SK-N-SH treated with all-trans-retinoic acid at 6 μM for 48 hours (cell line): ENCODE measurements around the gene FAM83E.
"Not testable (repeated sequence)": the region's sequence is repeated elsewhere in the genome, so short reads cannot be mapped to it uniquely, and the experiment has no call there.

Source experiments
- ATAC-seq: fragments of 200-7000 bp; cut with Tn5 transposase; 3 replicates; pipeline ENCODE4 v1.9.1; 2020; ENCODE audit warnings: mild to moderate bottlenecking, moderate library complexity
- ARNTL ChIP-seq: fragments of 450-650 bp; formaldehyde crosslinking; IDR thresholded peaks from 2 replicates; pipeline ENCODE4 v1.5.0; 2020; ENCODE audit warnings: low read depth, mild to moderate bottlenecking, moderate library complexity, borderline replicate concordance
- BACH2 ChIP-seq: fragments of 250-450 bp; sonication (Bioruptor Pico); IDR thresholded peaks from 2 replicates; pipeline ENCODE4 v1.9.0; 2021; ENCODE audit warnings: mild to moderate bottlenecking, borderline replicate concordance
- CREB5 ChIP-seq: fragments of 250-450 bp; sonication (Bioruptor Pico); IDR thresholded peaks from 2 replicates; pipeline ENCODE4 v1.5.1; 2020; ENCODE audit warnings: low read depth, mild to moderate bottlenecking, moderate library complexity
- CSDC2 ChIP-seq: fragments of 250-450 bp; sonication (Bioruptor Pico); IDR thresholded peaks from 2 replicates; pipeline ENCODE4 v1.5.0; 2020; ENCODE audit warnings: mild to moderate bottlenecking, moderate library complexity
- CSRNP3 ChIP-seq: fragments of 250-450 bp; sonication (Bioruptor Pico); IDR thresholded peaks from 2 replicates; pipeline ENCODE4 v1.5.1; 2021; ENCODE audit warnings: mild to moderate bottlenecking, moderate library complexity
- GLIS3 ChIP-seq: fragments of 250-450 bp; sonication (Bioruptor Pico); IDR thresholded peaks from 2 replicates; pipeline ENCODE4 v1.5.0; 2020; ENCODE audit warnings: mild to moderate bottlenecking, moderate library complexity
- OSR1 ChIP-seq: fragments of 250-450 bp; sonication (Bioruptor Pico); IDR thresholded peaks from 2 replicates; pipeline ENCODE4 v1.8.0; 2022; ENCODE audit warnings: moderate library complexity, mild to moderate bottlenecking, inconsistent platforms
- PATZ1 ChIP-seq: fragments of 250-450 bp; sonication (Bioruptor Pico); IDR thresholded peaks from 2 replicates; pipeline ENCODE4 v1.8.0; 2020; ENCODE audit warnings: mild to moderate bottlenecking, moderate library complexity, borderline replicate concordance
- POU6F1 ChIP-seq: fragments of 250-450 bp; sonication (Bioruptor Pico); IDR thresholded peaks from 2 replicates; pipeline ENCODE4 v1.8.0; 2021; ENCODE audit warnings: low read depth, mild to moderate bottlenecking, moderate library complexity, borderline replicate concordance
- PPARA ChIP-seq: fragments of 250-450 bp; sonication (Bioruptor Pico); IDR thresholded peaks from 2 replicates; pipeline ENCODE4 v1.5.0; 2020; ENCODE audit warnings: mild to moderate bottlenecking, borderline replicate concordance
- RARB ChIP-seq: fragments of 250-450 bp; sonication (Bioruptor Pico); IDR thresholded peaks from 2 replicates; pipeline ENCODE4 v1.8.0; 2021; ENCODE audit warnings: mild to moderate bottlenecking, moderate library complexity
- SNAI2 ChIP-seq: fragments of 250-450 bp; sonication (Bioruptor Pico); IDR thresholded peaks from 2 replicates; pipeline ENCODE4 v1.5.0; 2020; ENCODE audit warnings: mild to moderate bottlenecking, moderate library complexity
- TOX ChIP-seq: fragments of 250-450 bp; sonication (Bioruptor Pico); IDR thresholded peaks from 2 replicates; pipeline ENCODE4 v1.8.0; 2021; ENCODE audit warnings: mild to moderate bottlenecking, moderate library complexity, borderline replicate concordance
- TSHZ2 ChIP-seq: fragments of 250-450 bp; sonication (Bioruptor Pico); IDR thresholded peaks from 2 replicates; pipeline ENCODE4 v1.5.0; 2020; ENCODE audit warnings: mild to moderate bottlenecking, moderate library complexity
- ZC3H10 ChIP-seq: fragments of 250-450 bp; sonication (Bioruptor Pico); IDR thresholded peaks from 2 replicates; pipeline ENCODE4 v1.5.1; 2021; ENCODE audit warnings: mild to moderate bottlenecking, moderate library complexity
- ZFP3 ChIP-seq: fragments of 250-450 bp; sonication (Bioruptor Pico); IDR thresholded peaks from 2 replicates; pipeline ENCODE4 v1.5.0; 2020; ENCODE audit warnings: mild to moderate bottlenecking, moderate library complexity
- ZFP30 ChIP-seq: fragments of 450-650 bp; formaldehyde crosslinking; IDR thresholded peaks from 2 replicates; pipeline ENCODE4 v1.5.0; 2022; ENCODE audit warnings: mild to moderate bottlenecking, moderate library complexity
- ZNF565 ChIP-seq: fragments of 450-650 bp; formaldehyde crosslinking; conservative IDR thresholded peaks from 2 replicates; pipeline ENCODE4 v1.5.0; 2020; ENCODE audit warnings: low read depth, mild to moderate bottlenecking, moderate library complexity
- ZNF70 ChIP-seq: fragments of 450-650 bp; formaldehyde crosslinking; IDR thresholded peaks from 2 replicates; pipeline ENCODE4 v1.5.0; 2020; ENCODE audit warnings: mild to moderate bottlenecking, moderate library complexity

FAM83E gene

GRCh38 chr19:48582168-48582567, 32.7 kb downstream of the FAM83E start:
- TF ChIP-seq POU6F1 (no peak), TSHZ2 (CRISPR knock-in tag) (no peak), ARNTL (no peak), ZFP30 (CRISPR knock-in tag) (no peak), OSR1 (CRISPR knock-in tag) (no peak), CREB5 (CRISPR knock-in tag) (no peak), PPARA (no peak), ZC3H10 (CRISPR knock-in tag) (no peak), BACH2 (no peak), SNAI2 (CRISPR knock-in tag) (no peak)
- ATAC-seq: no peak

- peak; percentile 65 for ATAC-seq
These were observed 36.0 kb downstream of the FAM83E start for GRCh38 chr19:48578891-48579290.

GRCh38 chr19:48577908-48578307, 37.0 kb downstream of the FAM83E start:
- ATAC-seq: not testable (repeated sequence)

More at GRCh38 chr19:48578891-48579290, 36.0 kb downstream of the FAM83E start:
- no peak for TF ChIP-seq ZNF565 (CRISPR knock-in tag)

GRCh38 chr19:48575931-48576622, 38.8 kb downstream of the FAM83E start:
- ATAC-seq: no peak

GRCh38 chr19:48573163-48573505, 41.7 kb downstream of the FAM83E start:
- no peak for ATAC-seq

More at GRCh38 chr19:48575931-48576622, 38.8 kb downstream of the FAM83E start:
- TF ChIP-seq TOX: no peak
- no peak for TF ChIP-seq ZFP3 (CRISPR knock-in tag)
- TF ChIP-seq ARNTL: no peak
- TF ChIP-seq CSRNP3 (CRISPR knock-in tag): no peak
- TF ChIP-seq RARB (CRISPR knock-in tag): no peak
- no peak for TF ChIP-seq PPARA
- TF ChIP-seq GLIS3 (CRISPR knock-in tag): no peak
- TF ChIP-seq CSDC2 (CRISPR knock-in tag): no peak
- TF ChIP-seq, all 23 proteins: peak for 0

More at GRCh38 chr19:48573163-48573505, 41.7 kb downstream of the FAM83E start:
- TF ChIP-seq PATZ1 (no peak), GLIS3 (CRISPR knock-in tag) (no peak), TOX (no peak), PPARA (no peak), CSRNP3 (CRISPR knock-in tag) (no peak), CREB5 (CRISPR knock-in tag) (no peak), ZNF70 (no peak)
